Measurements from ENCODE around the gene KDM4B.
A peak's percentile ranks its signal among the peaks of the same experiment; 100 is the strongest.

Gene KDM4B

DNA sequence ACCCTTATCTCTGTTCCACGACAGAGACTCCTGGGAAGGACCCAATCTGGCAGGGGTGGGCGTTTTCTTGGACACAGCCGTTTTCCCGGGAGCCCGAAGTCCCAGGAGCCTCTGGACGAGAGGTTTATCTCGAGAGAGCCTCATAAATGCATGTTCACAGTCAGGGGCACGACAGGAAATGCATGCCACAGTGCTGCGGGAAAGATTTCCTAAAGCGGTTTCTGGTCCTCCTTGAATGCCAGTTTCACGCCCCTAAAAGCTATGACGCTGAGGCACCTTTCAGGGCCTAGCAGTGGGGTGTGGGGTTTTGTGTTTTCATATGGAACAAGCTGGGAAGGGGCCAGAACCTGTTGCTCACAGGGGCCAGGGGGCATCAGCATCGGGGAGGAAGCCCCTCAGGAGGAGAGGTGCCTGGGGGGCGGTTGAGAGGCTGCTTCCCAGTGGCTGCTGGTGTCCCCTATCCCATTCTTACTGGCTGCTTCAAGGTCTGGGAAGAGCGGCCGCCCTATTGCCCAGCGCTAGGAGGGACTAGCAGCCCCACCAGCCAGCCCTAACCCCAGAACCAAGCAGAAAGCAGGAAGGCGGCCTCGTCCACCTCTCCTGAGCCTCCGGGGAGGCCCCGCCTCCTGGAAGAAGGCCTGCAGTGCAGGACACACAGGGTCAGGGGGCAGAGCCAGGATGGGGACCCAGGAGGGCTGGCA, 157.0 kb downstream of the KDM4B start:
- DNase-seq: no peak

DNA sequence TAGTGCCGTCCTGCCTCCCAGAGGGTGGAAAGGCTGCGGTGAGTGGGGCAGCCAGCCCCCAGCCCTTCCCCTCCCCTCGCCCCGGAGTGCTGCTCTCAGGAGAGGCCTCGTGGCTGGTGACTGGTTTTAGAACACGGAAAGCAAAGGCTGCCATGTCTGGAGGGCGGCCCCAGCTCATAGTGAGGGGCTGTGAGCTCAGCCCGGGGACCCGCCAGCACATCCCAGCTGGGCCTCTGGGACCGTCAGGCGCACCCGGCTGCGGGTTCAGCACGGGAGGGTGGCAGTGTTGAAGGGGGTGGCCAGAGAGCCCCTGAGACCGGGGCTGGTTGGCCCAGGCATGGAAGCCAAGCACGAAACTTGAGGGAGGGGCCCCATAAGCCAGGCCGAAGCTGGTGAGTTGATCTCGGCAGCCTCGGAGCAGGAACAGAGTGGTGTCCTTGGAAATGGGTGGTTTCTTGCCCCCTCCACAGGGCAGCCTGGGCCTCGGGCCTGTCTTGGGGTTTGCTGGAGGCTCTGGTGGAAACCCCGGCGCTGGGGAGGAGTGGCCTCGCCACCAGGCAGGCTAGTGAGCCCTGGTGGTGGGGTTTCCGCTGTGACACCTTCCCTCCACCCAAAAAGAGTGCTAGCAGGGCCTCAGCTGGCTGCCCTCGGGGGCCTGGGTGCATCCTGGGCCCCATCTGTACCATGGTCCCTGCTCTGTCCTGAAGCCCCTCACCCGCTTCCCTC, 157.7 kb downstream of the KDM4B start:
- no peak for DNase-seq

DNA sequence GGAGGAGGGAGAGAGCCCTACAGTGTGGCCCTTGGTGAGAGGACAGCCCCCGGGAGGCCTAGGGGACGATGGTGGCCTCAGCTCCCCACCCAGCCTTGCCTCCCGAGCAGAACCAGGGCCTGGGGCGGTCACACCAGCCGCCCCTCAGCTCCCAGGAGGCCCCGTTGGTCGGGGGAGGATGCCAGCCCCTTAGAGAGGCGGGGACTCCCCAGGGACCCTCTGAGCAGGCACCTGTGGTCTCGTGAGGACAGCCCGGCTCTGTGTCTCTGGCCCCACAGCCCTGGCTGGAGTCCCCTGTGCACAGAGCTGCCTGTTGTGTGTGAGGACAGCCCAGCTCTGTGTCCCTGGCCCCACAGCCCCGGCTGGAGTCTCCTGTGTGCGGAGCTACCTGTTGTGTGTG, 158.8 kb downstream of the KDM4B start:
- DNase-seq: no peak

DNA sequence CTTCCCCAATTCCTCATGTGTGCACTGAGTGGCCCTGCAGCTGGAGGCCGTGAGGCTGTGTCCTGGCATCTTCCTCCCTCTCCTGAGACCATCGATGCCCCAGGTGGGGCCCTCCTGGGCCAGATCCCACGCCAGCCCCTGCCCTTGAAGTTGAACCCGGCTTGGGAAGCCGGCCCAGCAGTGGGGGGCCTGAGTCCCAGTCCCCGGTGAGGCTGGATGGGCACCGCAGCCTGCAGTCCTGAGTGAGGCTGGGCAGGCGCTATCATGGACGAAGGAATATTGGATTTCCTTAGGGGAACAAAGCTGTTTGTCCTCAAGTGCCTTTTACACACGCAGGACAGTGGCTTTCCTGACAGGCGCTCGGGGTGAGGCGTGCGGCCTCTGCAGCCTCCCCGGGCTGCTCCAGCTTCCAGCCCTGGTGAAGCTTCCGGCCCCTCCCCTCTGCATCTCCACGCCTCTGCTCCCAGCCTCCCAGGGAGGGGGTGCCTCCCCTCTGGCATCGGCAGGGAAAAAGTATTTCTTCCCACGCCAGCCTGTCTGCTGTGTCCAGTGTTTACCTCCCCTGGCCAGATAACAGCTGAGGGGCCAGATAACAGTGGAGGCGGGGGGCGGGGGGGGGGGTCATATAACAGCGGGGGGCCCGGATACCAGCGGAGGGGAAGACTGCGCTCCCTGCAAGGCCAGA, 159.5 kb downstream of the KDM4B start:
- DNase-seq: peak; percentile 63

DNA sequence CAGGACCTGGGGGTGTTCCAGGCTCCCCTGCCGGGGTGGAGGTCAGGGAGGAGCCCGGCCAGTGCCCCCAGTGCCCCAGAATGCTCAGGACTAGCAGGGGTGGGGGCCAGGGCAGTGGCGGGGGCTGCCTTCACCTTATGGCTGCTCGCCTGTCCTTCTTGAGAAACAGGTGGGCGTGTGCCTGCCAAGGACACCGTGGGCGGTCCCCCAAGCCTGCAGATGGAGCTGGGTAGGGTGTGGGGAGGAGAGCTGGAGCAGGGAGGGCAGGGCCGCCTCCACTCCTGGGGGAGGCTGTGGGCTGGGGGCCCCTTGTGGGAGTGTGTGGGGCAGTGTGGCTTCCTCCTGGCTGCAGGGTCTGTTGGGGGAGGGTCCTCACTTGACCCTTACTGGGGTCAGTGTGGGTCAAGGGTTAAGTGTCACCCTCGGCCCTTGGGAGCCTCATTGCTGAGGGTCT, 160.1 kb downstream of the KDM4B start:
- DNase-seq: no peak

DNA sequence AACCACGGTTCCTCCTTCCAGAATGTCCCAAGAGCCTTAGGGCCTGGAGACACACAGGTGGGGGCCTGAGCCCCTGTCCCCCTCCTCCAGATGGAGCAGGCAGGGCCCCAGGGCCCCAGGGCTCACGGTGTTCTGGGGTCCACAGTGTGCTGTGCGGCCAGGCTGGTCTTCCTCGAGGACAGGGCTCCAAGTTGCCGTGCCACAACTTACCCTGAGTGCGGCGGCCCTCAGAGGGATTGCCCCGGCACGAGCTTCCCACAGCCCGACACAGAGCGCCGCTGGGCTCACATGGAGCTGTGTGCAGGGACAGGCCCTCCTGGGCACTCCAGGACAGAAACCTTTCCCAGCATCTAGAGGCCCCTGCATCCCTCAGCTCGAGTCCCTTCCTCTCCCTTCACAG, 160.8 kb downstream of the KDM4B start:
- DNase-seq: no peak

DNA sequence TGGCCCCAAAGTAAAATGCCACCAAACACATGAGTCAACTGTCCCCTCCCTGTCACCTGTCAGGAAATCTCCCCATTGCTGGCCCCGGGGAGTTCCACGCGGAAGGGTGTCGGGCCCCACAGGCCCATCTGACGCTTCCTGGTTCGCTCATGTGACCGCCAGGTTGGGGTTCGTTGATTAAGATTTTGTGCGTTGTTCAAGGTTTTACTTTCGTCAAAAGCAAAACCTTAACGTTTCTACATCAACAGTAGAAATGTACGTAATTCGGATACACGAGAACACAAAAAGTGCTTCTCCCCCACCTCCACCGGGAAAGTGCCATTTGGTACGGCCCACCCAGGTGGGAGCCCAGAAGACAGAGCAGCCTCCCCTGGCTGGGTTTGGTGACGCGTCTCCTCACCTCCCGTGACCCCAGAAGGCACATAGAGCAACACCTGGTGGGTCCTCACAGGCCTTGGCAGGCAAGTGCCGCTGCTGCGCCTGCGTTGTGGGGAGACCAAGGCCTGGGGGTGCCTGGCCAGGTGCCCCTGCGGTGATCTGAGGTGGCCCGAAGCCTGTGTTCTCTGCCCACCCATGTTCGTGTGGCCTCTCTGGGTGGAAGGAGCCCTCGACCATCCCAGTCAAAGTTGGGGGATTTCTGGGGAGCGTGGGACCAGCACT, 161.6 kb downstream of the KDM4B start:
- no peak for DNase-seq

DNA sequence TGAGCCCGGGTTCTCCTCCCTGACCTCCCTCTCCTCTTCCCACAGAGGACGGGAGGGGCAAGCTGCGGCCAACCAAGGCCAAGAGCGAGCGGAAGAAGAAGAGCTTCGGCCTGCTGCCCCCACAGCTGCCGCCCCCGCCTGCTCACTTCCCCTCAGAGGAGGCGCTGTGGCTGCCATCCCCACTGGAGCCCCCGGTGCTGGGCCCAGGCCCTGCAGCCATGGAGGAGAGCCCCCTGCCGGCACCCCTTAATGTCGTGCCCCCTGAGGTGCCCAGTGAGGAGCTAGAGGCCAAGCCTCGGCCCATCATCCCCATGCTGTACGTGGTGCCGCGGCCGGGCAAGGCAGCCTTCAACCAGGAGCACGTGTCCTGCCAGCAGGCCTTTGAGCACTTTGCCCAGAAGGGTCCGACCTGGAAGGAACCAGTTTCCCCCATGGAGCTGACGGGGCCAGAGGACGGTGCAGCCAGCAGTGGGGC, 162.2 kb downstream of the KDM4B start:
- DNase-seq: no peak

DNA sequence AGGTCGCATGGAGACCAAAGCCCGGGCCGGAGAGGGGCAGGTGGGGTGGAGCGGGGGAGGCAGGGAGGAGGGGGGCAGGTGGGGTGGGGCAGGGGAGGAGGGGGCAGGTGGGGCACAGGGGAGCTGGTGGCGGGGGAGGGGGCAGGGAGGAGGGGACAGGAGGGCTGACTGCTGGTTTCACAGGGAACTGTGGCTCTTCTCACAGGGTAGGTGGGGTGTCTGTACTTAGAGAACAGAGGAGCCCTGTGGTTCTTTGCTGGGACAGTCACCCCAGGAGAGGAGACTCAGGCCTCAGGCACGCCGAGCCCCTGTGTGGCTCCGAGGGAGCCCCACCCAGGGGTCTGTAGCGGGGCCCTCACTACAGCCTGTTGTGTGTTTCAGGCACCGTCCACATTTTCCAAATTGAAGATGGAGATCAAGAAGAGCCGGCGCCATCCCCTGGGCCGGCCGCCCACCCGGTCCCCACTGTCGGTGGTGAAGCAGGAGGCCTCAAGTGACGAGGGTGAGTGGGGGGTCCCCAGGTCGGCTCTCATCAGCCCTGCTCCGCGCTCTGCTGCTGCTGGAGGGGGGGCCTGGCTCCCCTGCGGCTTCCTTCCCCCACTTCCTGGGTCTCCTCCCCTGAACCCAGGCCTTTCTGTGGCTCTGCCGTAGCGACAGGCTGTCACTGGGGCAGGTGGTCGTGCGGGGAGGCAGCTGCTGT, 162.7 kb downstream of the KDM4B start:
- DNase-seq: peak; percentile 54

DNA sequence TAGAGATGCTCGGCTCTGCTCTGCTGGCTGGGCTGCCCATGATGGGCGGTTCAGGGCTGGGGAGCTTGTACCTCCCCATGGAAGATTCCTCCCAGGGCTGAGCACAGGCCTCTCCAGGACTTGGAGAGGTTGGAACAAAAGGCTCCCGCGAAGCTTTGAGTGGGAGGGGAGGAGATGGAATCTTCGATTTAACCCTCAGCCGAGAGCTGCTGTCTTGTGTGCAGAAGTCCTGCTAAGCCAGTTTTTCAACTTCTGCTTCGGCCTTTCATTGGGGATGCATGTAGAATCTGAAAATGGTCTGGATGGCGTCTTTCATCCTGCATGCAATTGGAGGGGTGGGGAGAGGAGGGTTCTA, 163.3 kb downstream of the KDM4B start:
- no peak for DNase-seq

DNA sequence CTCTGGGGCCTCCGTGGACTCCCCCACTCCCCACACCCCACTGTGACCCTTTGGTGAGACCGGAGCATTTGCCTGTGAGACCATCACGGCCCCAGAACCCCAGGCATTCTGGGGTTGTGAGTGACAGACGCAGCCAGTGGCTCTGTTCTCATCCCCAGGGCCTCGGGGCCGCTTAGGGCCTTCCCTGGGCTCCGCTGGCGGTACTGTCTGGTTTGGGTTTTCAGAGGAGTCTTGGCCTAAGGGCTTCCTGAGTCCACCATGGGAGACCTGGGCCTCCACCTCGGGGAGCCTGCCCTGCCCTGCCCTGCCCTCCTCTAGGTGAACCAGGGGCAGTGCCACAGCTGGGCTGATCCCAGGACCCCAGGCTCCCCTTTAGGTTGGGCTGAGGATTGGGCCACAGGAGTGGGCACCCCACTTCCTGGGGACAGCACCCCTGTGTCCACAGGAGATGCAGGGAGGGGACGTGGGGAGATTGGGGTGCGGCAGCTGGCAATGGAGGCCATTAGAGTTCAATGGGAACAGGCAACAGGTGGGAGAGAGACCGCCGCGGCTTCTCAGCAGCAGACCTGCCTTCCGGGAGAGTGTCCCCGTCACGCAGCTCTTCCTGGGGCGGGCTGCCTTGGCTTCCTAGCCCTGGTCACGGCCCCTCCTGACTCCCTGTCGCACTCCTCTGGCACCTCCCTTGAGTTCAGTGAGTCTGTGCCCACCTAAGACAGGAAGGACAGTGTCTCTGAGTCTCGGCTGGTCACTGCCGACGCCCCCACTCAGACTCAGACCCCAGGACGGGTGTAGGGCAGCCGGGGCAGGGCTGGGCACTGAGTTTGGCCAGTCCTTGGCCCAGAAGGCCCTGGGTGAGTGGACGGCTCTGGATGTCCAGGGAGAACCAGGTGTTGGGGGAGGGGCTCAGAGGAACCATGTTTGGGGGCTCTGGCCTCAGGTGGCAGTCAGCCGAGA, 164.1 kb downstream of the KDM4B start:
- DNase-seq: no peak

DNA sequence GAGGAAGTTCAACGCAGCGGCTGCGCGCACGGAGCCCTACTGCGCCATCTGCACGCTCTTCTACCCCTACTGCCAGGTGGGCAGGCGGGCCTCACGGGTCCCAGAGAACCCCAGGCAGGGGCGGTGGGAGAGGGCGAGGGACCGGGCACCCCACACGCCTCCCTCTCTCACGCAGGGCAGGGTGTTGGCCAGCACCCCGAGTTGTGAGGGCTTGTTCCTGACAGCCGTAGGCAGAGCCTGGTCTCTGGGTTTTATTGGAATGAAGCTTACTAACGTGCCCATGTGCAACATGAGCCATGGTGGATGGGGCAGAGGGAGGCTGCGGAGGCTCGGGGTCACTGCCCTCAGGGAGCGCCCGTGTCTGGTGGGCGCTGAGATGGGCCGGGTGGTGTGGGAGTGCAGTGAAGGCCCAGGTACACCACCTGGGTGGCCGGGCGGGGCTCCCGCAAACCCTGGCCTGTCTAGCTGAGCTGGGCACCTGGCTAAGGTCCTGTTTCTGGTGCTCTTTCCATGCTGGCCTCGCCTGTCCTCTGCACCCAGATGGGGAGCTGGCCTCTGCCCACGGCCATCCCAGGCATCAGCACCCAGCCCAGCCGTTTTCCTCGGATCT, 165.2 kb downstream of the KDM4B start:
- DNase-seq: no peak

DNA sequence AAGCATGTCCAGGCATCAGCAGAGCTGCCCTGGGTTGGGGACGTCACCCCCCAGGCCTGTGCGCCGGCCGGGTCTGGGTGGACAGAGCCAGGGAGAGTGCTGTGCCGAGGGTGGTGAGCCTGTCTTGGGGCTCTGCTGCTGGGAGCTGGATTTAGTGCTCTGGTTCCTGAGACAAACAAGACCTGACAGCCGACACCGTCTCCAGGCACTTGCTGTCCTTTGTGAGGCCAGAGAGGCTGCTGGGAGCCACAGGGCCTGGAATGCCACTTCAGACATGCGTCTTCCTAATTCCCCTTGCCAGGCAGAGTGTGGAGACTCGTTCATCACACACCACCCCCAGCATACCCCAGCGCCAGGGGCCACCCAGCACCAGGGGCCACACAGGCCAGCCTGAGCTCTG, 165.8 kb downstream of the KDM4B start:
- DNase-seq: no peak

DNA sequence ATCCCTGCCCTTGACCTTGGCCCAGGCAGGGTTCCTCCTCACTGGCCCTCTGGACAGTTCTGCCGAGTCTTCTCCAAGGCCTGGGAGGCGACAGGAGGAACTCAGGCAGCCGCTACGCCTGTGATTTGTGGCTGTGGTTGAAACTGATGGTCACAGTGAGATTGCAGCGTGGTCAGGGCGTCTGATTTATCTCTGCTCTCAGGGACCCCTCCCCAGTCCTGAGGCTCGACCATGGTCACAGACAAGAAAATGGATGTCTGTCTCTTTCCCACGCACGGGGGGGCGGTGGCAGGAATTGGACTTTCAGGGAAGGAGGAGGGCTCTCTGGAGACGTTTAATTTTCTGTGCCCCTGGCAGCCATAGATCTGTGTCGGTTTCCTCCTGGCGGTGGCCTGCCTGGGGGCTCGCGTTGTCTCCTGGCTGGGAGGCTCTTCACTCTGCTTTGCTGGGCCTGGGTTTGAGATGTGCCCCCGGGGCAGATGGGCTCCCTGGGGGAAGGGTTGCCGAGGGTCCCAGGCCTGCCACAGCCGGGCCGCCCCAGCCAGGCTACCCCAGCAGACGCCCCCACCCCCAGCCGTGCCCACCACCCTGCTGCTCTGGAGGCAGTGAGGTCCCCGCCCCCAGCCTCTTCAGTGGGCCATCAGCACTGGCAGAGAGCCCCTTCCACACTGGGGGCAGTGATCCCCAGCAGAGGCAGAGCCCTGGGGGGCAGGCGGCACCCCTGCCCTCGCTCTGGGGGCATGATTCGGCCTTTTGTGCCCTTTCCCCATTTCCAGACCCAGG, 167.4 kb downstream of the KDM4B start:
- no peak for DNase-seq

DNA sequence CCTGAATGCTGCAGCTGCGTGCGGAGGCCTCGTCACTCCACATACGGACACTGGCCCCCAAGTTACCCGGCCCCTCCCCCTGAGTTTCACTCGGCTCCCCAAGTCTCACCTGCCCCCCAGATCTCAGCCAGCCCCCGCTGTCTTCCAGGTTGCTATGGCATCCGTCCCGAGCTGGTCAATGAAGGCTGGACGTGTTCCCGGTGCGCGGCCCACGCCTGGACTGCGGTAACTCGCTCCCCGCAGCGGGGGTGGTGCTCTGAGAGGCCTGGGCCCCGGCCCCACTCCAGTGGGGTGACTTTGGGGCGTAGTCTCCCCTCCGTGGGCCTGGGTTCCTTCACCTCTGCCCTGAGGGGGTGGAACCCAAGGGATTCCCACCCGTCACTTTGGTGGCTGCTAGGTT, 168.2 kb downstream of the KDM4B start:
- DNase-seq: no peak

DNA sequence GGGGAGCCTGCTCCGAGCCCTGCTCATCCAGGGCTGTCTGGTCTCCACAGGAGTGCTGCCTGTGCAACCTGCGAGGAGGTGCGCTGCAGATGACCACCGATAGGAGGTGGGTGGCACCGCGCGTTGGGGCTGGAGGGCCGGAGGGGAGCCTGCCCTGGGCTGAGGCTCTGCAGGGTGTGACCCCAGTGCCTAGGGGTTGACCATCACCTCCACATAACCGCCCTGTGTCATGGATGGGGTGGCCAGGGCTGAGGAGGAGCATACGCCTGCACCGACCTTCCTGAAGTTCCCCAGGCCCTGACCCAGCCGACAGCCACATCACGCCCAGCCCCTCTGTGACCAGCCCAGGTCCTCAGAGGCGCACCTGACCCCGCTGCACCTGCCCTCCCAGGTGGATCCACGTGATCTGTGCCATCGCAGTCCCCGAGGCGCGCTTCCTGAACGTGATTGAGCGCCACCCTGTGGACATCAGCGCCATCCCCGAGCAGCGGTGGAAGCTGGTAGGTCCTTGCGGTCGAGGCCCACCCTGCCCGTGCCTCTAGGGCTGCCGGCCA, 168.7 kb downstream of the KDM4B start:
- no peak for DNase-seq

DNA sequence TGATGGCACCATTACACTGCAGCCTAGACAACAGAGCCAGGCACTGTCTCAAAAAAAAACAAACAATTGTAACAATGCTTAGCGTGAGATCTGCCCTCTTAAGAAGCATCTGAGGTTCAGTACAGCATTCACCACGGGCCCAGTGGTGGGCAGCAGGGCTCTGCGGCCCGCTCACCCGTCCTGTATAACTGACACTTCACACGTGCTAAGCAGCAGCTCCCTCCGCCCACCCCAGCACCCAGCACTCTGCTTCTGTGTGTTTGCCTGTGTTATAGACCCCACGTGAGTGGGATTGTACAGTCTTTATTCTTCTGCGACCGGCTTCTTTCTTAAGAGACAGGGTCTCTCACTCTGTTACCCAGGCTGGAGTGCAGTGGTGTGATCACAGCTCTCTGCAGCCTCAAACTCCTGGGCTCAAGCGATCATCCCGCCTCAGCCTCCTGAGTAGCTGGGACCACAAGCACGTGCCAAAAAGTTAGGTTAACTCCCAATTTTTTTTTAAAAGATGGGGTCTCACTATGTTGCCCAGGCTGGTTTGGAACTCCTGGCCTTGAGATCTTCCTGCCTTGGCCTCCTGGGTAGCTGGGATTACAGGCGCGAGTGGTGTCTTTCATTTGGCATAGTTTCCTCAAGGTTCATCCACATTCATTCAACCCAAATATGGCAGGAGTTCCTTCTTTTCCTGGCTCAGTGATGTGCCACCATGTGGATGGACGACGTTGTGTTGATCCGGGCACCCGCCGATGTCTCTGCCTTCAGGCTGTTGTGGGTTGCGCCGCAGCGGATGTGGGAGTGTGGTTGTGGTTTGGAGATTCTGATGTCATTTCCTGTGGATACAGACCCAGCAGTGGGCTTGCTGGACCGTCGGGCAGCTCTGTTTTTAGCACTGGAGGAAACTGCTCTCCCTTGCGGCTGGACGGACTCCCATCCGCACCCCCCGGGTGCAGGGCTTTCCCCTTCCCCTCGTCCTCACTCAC, 170.0 kb downstream of the KDM4B start:
- no peak for DNase-seq
